Smooth muscle cell of bladder (primary cell): ENCODE measurements around the gene CHADL. TPM values are rescaled to one million over a fixed set of nuclear protein-coding genes. Genes with fewer than 3 reads are reported as not detected.

Experiments used
- total RNA-seq: library from RNA; depleted of rRNA; stranded (reverse); fragments of >200 nt; gene quantifications from 2 replicates; pipeline ENCODE4 v1.2.3, GENCODE V29; 2014

CHADL gene, protein sequence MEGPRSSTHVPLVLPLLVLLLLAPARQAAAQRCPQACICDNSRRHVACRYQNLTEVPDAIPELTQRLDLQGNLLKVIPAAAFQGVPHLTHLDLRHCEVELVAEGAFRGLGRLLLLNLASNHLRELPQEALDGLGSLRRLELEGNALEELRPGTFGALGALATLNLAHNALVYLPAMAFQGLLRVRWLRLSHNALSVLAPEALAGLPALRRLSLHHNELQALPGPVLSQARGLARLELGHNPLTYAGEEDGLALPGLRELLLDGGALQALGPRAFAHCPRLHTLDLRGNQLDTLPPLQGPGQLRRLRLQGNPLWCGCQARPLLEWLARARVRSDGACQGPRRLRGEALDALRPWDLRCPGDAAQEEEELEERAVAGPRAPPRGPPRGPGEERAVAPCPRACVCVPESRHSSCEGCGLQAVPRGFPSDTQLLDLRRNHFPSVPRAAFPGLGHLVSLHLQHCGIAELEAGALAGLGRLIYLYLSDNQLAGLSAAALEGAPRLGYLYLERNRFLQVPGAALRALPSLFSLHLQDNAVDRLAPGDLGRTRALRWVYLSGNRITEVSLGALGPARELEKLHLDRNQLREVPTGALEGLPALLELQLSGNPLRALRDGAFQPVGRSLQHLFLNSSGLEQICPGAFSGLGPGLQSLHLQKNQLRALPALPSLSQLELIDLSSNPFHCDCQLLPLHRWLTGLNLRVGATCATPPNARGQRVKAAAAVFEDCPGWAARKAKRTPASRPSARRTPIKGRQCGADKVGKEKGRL
- total RNA-seq = 0.71 and 1.8 TPM in 2 replicates

DNA sequence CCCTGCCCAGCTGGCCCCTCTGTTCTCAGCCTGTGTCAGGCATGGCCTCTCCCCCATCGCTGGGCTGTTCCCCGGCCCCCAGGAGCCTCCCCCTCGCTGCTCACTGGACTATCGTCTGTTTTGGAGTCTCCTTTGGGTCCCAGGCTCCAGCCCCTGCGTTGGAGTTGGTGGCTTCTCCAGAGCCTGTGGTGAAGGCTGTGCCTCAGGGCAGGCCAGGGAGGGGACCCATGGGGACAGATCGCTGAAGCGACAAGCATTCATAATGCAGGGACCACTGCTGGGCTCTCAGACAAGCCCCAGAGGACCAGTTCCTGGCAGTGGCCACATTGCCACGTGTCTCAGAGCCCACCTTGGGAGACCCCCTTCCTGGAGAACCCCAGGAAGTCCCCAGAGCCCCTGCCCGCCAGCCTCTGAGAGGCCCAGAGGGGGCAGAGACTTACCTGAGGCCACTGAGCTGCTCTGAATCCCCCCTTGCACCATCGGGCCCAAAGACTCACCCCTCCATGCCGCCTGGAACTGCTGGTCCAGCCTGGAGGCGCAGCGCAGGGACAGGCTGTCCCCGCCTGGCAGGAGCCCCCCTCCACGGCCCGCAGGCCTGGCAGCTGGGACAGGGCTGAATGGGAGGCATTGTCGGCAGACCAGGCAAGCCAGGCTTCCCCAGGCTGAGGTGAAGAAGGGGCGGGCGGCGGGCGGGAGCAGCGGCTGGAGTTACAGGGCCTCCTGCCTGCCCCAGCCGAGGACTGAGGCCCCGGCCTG, at the start of gene CHADL:
TSS of gene CHADL (minus strand) at position 555 of the 756 bp plus-strand sequence. CDS start at position 505, 50 bp downstream.

DNA sequence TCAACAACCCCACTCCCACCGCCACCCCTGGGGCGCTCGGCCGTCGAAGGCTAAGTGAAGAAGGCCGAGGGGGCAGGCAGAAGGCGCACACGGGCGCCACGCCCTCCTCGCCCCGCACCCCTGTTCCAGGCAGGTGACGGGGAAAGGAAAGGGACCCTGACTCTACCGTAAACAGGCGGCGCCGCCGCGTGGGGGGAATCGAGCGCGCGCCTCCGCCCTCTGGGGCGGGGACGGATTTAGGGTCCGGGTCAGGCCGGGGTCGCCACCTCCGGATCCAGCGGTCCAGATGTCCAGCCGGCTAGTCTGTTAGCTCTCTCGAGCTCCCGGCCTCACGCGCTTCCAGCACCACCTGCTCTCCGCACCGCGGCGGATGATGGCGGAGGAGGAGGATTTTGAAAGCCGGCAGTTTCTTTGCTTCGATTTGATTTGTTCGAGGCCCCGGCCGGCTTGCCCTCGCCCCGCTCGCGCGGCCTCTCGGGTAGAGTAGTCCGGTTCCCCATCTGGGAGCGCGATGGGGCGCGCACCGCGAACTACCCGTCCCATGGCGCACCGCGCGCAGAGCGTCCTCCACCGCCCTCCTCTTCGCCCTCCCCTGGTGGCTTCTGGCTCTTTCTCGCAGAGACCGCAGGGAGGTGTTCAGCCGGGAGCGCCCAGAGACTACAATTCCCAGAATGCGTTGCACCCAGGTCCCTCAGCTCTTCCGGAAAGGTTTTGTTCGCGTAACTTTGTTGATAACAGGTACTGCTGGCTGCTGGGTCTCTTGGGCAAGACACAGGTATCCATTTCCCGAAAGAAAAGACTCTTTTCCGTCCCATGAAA, 45.3 kb upstream of the CHADL start, which contains the start of gene RANGAP1:
TSS of gene RANGAP1 (minus strand) at position 368 of the 819 bp plus-strand sequence. CDS start 5,143 bp downstream, outside the sequence.

DNA sequence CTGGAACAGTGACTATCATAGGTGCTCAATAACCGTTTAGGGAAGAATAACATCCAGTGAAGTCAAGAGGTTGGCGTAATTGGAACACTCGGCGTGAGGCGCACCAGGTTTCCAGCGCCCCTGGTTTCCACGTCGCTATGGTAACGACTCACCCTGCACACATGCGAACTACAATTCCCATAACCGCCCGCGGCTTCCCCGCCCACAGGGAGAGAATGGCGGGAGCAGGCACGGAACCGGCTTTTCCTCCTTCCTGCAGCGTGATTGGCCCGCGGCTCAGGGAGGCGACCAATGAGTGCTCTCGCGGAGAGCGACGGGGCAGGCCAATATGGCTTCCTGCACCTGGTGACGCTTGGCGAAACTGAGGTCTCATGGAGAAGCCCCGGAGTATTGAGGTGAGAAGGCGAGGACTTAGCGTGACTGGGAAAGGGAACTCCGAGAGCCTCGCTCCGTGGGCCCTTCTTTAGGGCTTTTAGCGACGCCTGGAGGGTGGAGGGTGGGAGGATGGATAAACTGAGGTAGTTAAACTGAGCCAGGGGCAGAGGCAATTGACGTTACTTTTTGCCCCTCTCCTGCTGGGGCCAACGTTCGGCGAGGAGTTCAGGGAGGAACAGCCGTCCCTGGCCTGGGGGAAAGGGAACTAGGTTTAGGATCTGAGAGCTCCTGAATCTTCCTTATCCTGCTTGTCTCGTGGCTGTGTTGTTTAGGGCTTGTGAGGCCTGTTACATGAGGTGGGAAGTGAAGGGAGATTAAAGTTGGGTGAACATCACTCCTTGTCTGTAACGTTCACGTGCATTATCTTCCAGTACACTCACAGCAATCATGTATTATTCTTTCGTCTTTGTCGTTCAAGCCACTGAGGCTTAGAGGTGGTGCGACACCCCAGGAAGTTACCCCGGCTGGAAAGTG, 35.5 kb downstream of the CHADL start, which contains the start of gene L3MBTL2:
TSS of gene L3MBTL2 (plus strand) at position 321 of the 909 bp plus-strand sequence. CDS start at position 372, 51 bp downstream.

Other genes starting within 250 kb of the CHADL start
- 24.3 and 27.7 TPM in 2 replicates for gene EP300, start 148.3 kb downstream of the CHADL start, total RNA-seq
- gene L3MBTL2, start 35.6 kb downstream of the CHADL start, total RNA-seq = 16.9 and 20.3 TPM in 2 replicates
- 44.9 and 45.9 TPM in 2 replicates for gene RANGAP1, start 45.3 kb upstream of the CHADL start, total RNA-seq
- 57.3 and 58.1 TPM in 2 replicates for gene ZC3H7B, start 60.6 kb upstream of the CHADL start, total RNA-seq
- 7.7 and 9.9 TPM in 2 replicates for gene TEF, start 141.0 kb upstream of the CHADL start, total RNA-seq
- gene TOB2, start 205.9 kb upstream of the CHADL start, total RNA-seq = 11.2 and 15.1 TPM in 2 replicates
- 55.2 and 60.6 TPM in 2 replicates for gene PHF5A, start 227.8 kb upstream of the CHADL start, total RNA-seq
- 64.0 and 64.9 TPM in 2 replicates for gene ACO2, start 228.2 kb upstream of the CHADL start, total RNA-seq